GM18511 (cell line): ENCODE measurements around the gene CLTCL1.
"Not testable (repeated sequence)": the region's sequence is repeated elsewhere in the genome, so short reads cannot be mapped to it uniquely, and the experiment has no call there.

Experiments
- ATAC-seq: cut with Tn5 transposase; IDR thresholded peaks from one replicate; pipeline ENCODE4 v1.9.1; 2021; ENCODE audit warnings: mild to moderate bottlenecking, moderate library complexity; ENCODE audit not compliant: unreplicated experiment

CLTCL1 gene

GRCh38 chr22:19291580-19292457 is at the start of gene CLTCL1:
Gene CLTCL1, minus strand, starts transcription at chr22:19291719. Its CDS starts 78 bp downstream, at chr22:19291641.
- peak; percentile 49 for ATAC-seq

GRCh38 chr22:19337137-19337536 is 45.6 kb upstream of the CLTCL1 start:
- ATAC-seq, result no peak

- no peak for ATAC-seq
Observed at GRCh38 chr22:19336133-19337075, 44.9 kb upstream of the CLTCL1 start.

GRCh38 chr22:19331975-19332374 is 40.5 kb upstream of the CLTCL1 start:
- ATAC-seq, result no peak

GRCh38 chr22:19331474-19331873 is 40.0 kb upstream of the CLTCL1 start:
- ATAC-seq, result no peak

- ATAC-seq, result no peak
Observed at GRCh38 chr22:19330865-19331418, 39.4 kb upstream of the CLTCL1 start.

- not testable (repeated sequence) for ATAC-seq
Observed at GRCh38 chr22:19330205-19330604, 38.7 kb upstream of the CLTCL1 start.

- ATAC-seq, result no peak
Observed at GRCh38 chr22:19329454-19329853, 37.9 kb upstream of the CLTCL1 start.

GRCh38 chr22:19325296-19325948 is 33.9 kb upstream of the CLTCL1 start:
- ATAC-seq, result no peak

GRCh38 chr22:19323420-19323819 is 31.9 kb upstream of the CLTCL1 start:
- not testable (repeated sequence) for ATAC-seq

GRCh38 chr22:19321757-19322156 is 30.2 kb upstream of the CLTCL1 start:
- no peak for ATAC-seq

- ATAC-seq, result not testable (repeated sequence)
Observed at GRCh38 chr22:19320136-19320535, 28.6 kb upstream of the CLTCL1 start.

GRCh38 chr22:19319281-19319680 is 27.8 kb upstream of the CLTCL1 start:
- ATAC-seq, result no peak

- ATAC-seq, result no peak
Observed at GRCh38 chr22:19317865-19318264, 26.3 kb upstream of the CLTCL1 start.

- ATAC-seq, result no peak
Observed at GRCh38 chr22:19307872-19308271, 16.4 kb upstream of the CLTCL1 start.

- not testable (repeated sequence) for ATAC-seq
Observed at GRCh38 chr22:19306535-19306934, 15.0 kb upstream of the CLTCL1 start.

- no peak for ATAC-seq
Observed at GRCh38 chr22:19304547-19304946, 13.0 kb upstream of the CLTCL1 start.

- no peak for ATAC-seq
Observed at GRCh38 chr22:19303785-19304184, 12.3 kb upstream of the CLTCL1 start.

- ATAC-seq, result no peak
Observed at GRCh38 chr22:19295733-19296132, 4.2 kb upstream of the CLTCL1 start.

GRCh38 chr22:19292458-19293230 is 1.1 kb upstream of the CLTCL1 start:
- ATAC-seq, result no peak
